ENCODE results near the gene CCDC6. TPM values are rescaled to one million over a fixed set of nuclear protein-coding genes. Genes with fewer than 3 reads are reported as not detected.

CCDC6 gene
- total and polyA plus RNA-seq, 2 of the 8 experiments (the other 6 are each of a cell fraction or from before 2014, with no cell fraction given), result 42.2 to 74.4 TPM

DNA sequence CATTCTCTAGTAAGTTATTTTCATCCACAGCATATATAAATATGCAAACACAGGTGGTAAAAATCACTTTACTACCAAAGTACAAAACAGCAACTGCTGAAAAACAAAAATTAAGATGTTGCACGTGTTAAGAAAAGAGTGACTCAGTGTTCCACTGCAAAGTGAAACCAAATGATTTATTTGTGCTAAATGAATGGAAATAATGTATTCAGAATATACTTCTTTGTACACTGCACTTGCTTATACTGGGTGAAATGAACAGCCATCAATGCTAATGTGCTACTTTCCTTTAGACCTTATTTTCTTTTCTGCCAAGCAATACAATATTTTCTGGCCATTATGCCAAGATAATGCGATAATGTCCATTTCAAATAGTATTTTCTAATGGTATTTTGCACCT lies 114.8 kb downstream of the CCDC6 start:
- no peak for FAIRE-seq
- Histone ChIP-seq H4K91ac (replicated peaks; ENCODE audit: insufficient read length, low read length) (no peak overlapping the region), H2BK15ac (ENCODE audit: low read length) (no peak overlapping the region), H2BK20ac (ENCODE audit: low read length) (no peak overlapping the region), H3K56ac (replicated peaks; ENCODE audit: insufficient read length, low read depth, low read length) (no peak overlapping the region), H2AK5ac (ENCODE audit: low read depth, low read length) (no peak overlapping the region), H3K9me3 (ENCODE audit: insufficient read depth in 2 of 2, low read depth in 1 of 2, low read length in 1 of 2) (no peaks in the 10 kb centered on the region), H3K36me3 (ENCODE audit: control insufficient read depth in 2 of 4, insufficient read depth in 4 of 4, low read length in 3 of 4) (peaks cover 4 to 55% (median 23%) of the 10 kb centered on the region in 4 experiments), H3K23me2 (ENCODE audit: low read depth, low read length) (no peaks in the 10 kb centered on the region), H3K9ac (replicated peaks in 1 of 4; ENCODE audit: extremely low read depth in 1 of 4, low read depth in 3 of 4, low read length in 3 of 4) (no peak overlapping the region), H4K5ac (ENCODE audit: insufficient read length, low read depth, low read length) (no peak overlapping the region), H3K27ac (ENCODE audit: low read depth, low read length) (no peak overlapping the region), H2BK12ac (ENCODE audit: low read depth, low read length) (no peak overlapping the region), H2BK5ac (ENCODE audit: low read depth, low read length) (no peak overlapping the region), H3K18ac (ENCODE audit: extremely low read depth, low read length) (no peak overlapping the region), H4K8ac (ENCODE audit: extremely low read depth, insufficient read depth, low read length) (no peak overlapping the region), H2AFZ (ENCODE audit: low read length) (no peak overlapping the region), H3K27me3 (replicated peaks in 1 of 4; ENCODE audit: control insufficient read depth in 3 of 4, extremely low read depth in 1 of 4, insufficient read depth in 3 of 4, low read length in 3 of 4) (no peaks in the 10 kb centered on the region), H2BK120ac (replicated peaks; ENCODE audit: low read depth, low read length) (no peak overlapping the region), H3K23ac (ENCODE audit: insufficient read length) (no peak overlapping the region), H4K20me1 (replicated peaks in 1 of 2; ENCODE audit: control insufficient read depth in 1 of 2, insufficient read depth in 2 of 2, low read length in 2 of 2) (peaks cover 1 to 4% of the 10 kb centered on the region in 2 experiments), H3K4ac (replicated peaks; ENCODE audit: insufficient read length, low read depth, low read length) (no peak overlapping the region), H3K4me1 (replicated peaks in 1 of 4; ENCODE audit: control insufficient read depth in 3 of 4, insufficient read depth in 4 of 4, low read length in 3 of 4) (no peaks in the 10 kb centered on the region), H3K79me1 (ENCODE audit: low read depth, low read length) (no peaks in the 10 kb centered on the region), H3K4me2 (ENCODE audit: insufficient read depth in 1 of 2, low read depth in 2 of 2, low read length in 2 of 2) (no peak overlapping the region), H3K4me3 (ENCODE audit: extremely low read depth in 1 of 4, insufficient read depth in 2 of 4, low read depth in 3 of 4, low read length in 4 of 4) (no peak overlapping the region), H3K14ac (ENCODE audit: insufficient read length) (no peak overlapping the region), H3K79me2 (ENCODE audit: control insufficient read depth in 1 of 2, insufficient read depth in 2 of 2, low read length in 2 of 2) (no peaks in the 10 kb centered on the region)
- POLR2A ChIA-PET (ENCODE audit: partially characterized antibody), result no interaction called here
- no peak for DNase-seq (ENCODE audit: low read depth in 1 of 2, low spot score in 2 of 2)
- 89% methylated on average over 2 of the region's 2 CpGs; no CpG with 5 or more reads in 1 of the 2 experiments for WGBS, 2 experiments (ENCODE audit: extremely low coverage in 1 of 2, insufficient coverage in 1 of 2, insufficient read length in 1 of 2, insufficient replicate concordance in 2 of 2, low coverage in 1 of 2, low lambda C conversion rate in 2 of 2, missing lambda C conversion rate in 1 of 2)
- CTCF ChIA-PET (ENCODE audit: partially characterized antibody), result no interaction called here
- no peak for TF ChIP-seq TBP (IDR thresholded peaks at IDR 0.05; ENCODE audit: low read depth, low read length)
- TF ChIP-seq NRF1 (IDR thresholded peaks at IDR 0.05; ENCODE audit: low read depth, low read length), result no peak
- TF ChIP-seq SP1 (IDR thresholded peaks at IDR 0.05; ENCODE audit: low read depth, low read length), result no peak
- no peak for TF ChIP-seq POU5F1 (IDR thresholded peaks at IDR 0.05; ENCODE audit: low read depth, low read length)
- no peak for TF ChIP-seq SAP30 (IDR thresholded peaks at IDR 0.05; ENCODE audit: insufficient read depth, insufficient replicate concordance, low read length)
- TF ChIP-seq ZNF274 (IDR thresholded peaks at IDR 0.05; ENCODE audit: borderline replicate concordance, extremely low read depth, low read length), result no peak
- TF ChIP-seq RNF2 (IDR thresholded peaks at IDR 0.05; ENCODE audit: borderline replicate concordance, low read depth, low read length, missing control alignments, poor library complexity, severe bottlenecking), result no peak
- no peak for TF ChIP-seq EGR1 (IDR thresholded peaks at IDR 0.05; ENCODE audit: borderline replicate concordance, low read depth, low read length)
- TF ChIP-seq, protein P1, sequence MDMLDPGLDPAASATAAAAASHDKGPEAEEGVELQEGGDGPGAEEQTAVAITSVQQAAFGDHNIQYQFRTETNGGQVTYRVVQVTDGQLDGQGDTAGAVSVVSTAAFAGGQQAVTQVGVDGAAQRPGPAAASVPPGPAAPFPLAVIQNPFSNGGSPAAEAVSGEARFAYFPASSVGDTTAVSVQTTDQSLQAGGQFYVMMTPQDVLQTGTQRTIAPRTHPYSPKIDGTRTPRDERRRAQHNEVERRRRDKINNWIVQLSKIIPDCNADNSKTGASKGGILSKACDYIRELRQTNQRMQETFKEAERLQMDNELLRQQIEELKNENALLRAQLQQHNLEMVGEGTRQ (IDR thresholded peaks at IDR 0.05; ENCODE audit: low read length), result no peak
- no peak for TF ChIP-seq EP300 (IDR thresholded peaks at IDR 0.05; ENCODE audit: borderline replicate concordance in 1 of 2, low read depth in 2 of 2, low read length in 2 of 2)
- no peak for TF ChIP-seq SIRT6 (IDR thresholded peaks at IDR 0.05; ENCODE audit: low read length)
- no peak for TF ChIP-seq HDAC2 (IDR thresholded peaks at IDR 0.05; ENCODE audit: borderline replicate concordance in 1 of 2, low read depth in 2 of 2, low read length in 2 of 2)

All from H1 (cell line).